Transverse colon (tissue), 4 donors: ENCODE results near the gene TPM1. TPM values are rescaled to one million over a fixed set of nuclear protein-coding genes. Genes with fewer than 3 reads are reported as not detected.

Experiments used
- DNase-seq: peaks from one replicate; pipeline ENCODE4 v3.0.0-alpha.2; 2019
- H3K27ac ChIP-seq, 4 donors: fragments of 200-600 bp; sonication (generic); 2 replicates each; pipeline ENCODE4 v1.5.1; 2016 to 2018; ENCODE audit warnings: inconsistent platforms in 4 of 4
- H3K27me3 ChIP-seq: fragments of 200-600 bp; sonication (generic); 2 replicates; pipeline ENCODE4 v1.5.1; 2017; ENCODE audit warnings: inconsistent platforms
- H3K36me3 ChIP-seq, 4 donors: fragments of 200-600 bp; sonication (generic); 2 replicates each; pipeline ENCODE4 v1.5.1; 2017 to 2019; ENCODE audit warnings: inconsistent platforms in 4 of 4
- H3K4me1 ChIP-seq, 4 donors: fragments of 200-600 bp; sonication (generic); 2 replicates each; pipeline ENCODE4 v1.5.1; 2017 to 2020; ENCODE audit warnings: inconsistent platforms in 4 of 4
- H3K4me3 ChIP-seq, 4 donors: fragments of 200-600 bp; sonication (generic); 1 replicate in 1 of 4; 2 replicates in 3 of 4; pipeline versions ENCODE4 v1.5.1 to v1.6.1; 2017 to 2019; ENCODE audit warnings: inconsistent platforms in 4 of 4
- H3K9me3 ChIP-seq, 2 donors: fragments of 200-600 bp; sonication (generic); 2 replicates each; pipeline ENCODE4 v1.5.1; 2017 to 2019; ENCODE audit warnings: inconsistent platforms in 2 of 2
- EP300 ChIP-seq: sonication (generic); formaldehyde crosslinking; IDR thresholded peaks from one replicate; pipeline ENCODE4 v1.6.1; 2017; ENCODE audit warnings: antibody characterized with exemption, low read depth
- POLR2A ChIP-seq: fragments of 450-650 bp; IDR thresholded peaks from one replicate; pipeline ENCODE4 v1.6.1; 2016; ENCODE audit warnings: antibody characterized with exemption, mild to moderate bottlenecking, moderate library complexity
- POLR2AphosphoS5 ChIP-seq, 3 donors: sonication (generic); formaldehyde crosslinking; IDR thresholded peaks; one replicate each; pipeline ENCODE4 v1.6.1; 2016; ENCODE audit warnings: antibody characterized with exemption in 3 of 3
- WGBS, 2 donors: methylation state at CpG; one replicate each; pipeline ENCODE4 v1.1.5; 2018; ENCODE audit warnings: low coverage in 1 of 2; 5-methylcytosine and 5-hydroxymethylcytosine counted together
- in situ Hi-C, 4 donors: fragments of 200-750 bp; cut with MboI; loops; one replicate each; pipeline versions ENCODE4 v1.15.0 to v1.15.1; 2017; ENCODE audit warnings: low sequenced_read_pairs in 3 of 4, low pct_ligation_motif_present in 1 of 4, low pct_unique_long_range_greater_than_20kb in 1 of 4
- intact Hi-C: fragments of 100-400 bp; cut with DNase I; formaldehyde crosslinking; loops from one replicate; pipeline ENCODE4 v1.15.1; 2023; ENCODE audit warnings: low total_unique reads
- total RNA-seq, 4 donors: library from RNA; depleted of rRNA; stranded (reverse); fragments of >200 nt; gene quantifications; one replicate each; pipeline ENCODE4 v1.1.0, GENCODE V29; 2016
- TF ChIP-seq, protein P1 (sequence below), 5 experiments: fragments of 200-600 bp in 3 of 5; fragments of 450-650 bp in 2 of 5; sonication (generic) in 3 of 5; IDR thresholded peaks; 1 replicate in 2 of 5; 2 replicates in 3 of 5; pipeline ENCODE4 v1.5.1; 2016 to 2017; ENCODE audit warnings: antibody characterized with exemption in 5 of 5, inconsistent platforms in 3 of 5, mild to moderate bottlenecking in 2 of 5, moderate library complexity in 1 of 5

TPM1 gene
- total RNA-seq, 4 donors from 2014 or later, result 775 to 2,480 (median 1,140) TPM

DNA sequence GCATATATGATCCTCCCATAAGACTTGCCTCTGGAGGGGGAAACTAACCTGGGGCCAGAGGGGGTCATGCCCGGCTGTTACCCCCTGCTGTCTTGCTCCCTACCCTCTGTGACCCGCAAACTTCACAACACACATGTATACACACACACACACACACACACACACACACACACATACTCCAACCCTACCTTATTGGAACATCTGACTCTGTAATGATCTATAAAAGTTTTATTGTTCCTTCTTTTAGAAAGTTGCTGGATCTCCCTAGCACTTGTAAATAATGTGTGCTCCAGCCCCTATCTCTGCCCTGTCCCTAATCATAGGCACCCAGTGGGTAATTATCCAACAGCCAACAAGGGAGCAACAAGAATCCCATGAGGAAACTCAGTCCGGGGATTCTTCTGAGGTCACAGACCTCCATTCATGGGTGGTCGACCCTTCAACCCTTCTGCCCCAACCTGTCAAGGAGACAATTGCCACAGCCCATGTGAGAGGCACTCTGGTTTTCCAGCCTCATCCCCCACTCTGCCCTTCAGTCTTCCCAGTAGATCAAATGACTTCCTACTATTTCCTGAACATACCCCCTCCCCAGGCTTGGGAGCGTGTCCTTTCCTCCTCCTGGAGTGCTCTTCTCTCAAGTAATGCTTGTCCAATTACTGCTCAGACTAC is 14.0 kb upstream of the TPM1 start:
- no peak for DNase-seq
- in situ Hi-C loops, result loop anchor here in 1 of 4 donors (25.0 kb wide), 1 partner anchor 141 kb away; no protein-coding TSS in a partner anchor
- H3K36me3 ChIP-seq, result no peaks in the 10 kb centered on the region
- H3K4me3 ChIP-seq, result no peak overlapping the region
- H3K27me3 ChIP-seq, result no peaks in the 10 kb centered on the region
- no peaks in the 10 kb centered on the region for H3K9me3 ChIP-seq
- no peak overlapping the region for H3K27ac ChIP-seq
- 53% methylated on average over 4 to 5 of the region's 5 CpGs for WGBS, 2 donors
- TF ChIP-seq EP300, result no peak
- TF ChIP-seq, protein P1, sequence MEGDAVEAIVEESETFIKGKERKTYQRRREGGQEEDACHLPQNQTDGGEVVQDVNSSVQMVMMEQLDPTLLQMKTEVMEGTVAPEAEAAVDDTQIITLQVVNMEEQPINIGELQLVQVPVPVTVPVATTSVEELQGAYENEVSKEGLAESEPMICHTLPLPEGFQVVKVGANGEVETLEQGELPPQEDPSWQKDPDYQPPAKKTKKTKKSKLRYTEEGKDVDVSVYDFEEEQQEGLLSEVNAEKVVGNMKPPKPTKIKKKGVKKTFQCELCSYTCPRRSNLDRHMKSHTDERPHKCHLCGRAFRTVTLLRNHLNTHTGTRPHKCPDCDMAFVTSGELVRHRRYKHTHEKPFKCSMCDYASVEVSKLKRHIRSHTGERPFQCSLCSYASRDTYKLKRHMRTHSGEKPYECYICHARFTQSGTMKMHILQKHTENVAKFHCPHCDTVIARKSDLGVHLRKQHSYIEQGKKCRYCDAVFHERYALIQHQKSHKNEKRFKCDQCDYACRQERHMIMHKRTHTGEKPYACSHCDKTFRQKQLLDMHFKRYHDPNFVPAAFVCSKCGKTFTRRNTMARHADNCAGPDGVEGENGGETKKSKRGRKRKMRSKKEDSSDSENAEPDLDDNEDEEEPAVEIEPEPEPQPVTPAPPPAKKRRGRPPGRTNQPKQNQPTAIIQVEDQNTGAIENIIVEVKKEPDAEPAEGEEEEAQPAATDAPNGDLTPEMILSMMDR (IDR thresholded peaks at IDR 0.05), result no peak
- no peak for TF ChIP-seq POLR2AphosphoS5 (IDR thresholded peaks at IDR 0.05)
- no peak for TF ChIP-seq POLR2A
- peaks cover 0 to 15% (median 0%) of the 10 kb centered on the region in 4 donors for H3K4me1 ChIP-seq
- intact Hi-C loops, result no loop called here

DNA sequence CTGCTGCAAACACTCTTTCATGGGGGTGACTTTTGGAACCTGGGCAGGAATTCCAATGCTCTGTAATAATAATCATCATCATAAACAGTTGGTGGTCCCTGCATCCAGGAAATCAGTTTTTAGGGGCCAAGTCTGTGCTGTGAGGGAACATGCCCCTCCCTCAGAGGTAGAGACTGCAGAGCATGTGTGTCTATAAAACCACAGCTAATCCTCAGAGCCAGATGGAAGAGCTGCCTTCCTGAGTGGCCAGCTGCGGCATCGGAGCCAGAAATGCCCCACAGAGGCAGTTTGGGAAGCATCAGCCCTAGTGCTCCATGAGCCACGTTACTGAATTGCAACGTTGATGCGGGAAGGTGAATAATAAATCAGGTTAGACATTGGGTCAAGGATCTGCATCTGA is 12.9 kb upstream of the TPM1 start:
- H3K36me3 ChIP-seq, result no peaks in the 10 kb centered on the region
- no peaks in the 10 kb centered on the region for H3K9me3 ChIP-seq
- intact Hi-C loops, result no loop called here
- no peak overlapping the region for H3K27ac ChIP-seq
- 65% methylated on average over 5 of the region's 5 CpGs; no CpG with 5 or more reads in 1 of the 2 donors for WGBS, 2 donors
- H3K27me3 ChIP-seq, result no peaks in the 10 kb centered on the region
- DNase-seq, result no peak
- TF ChIP-seq POLR2AphosphoS5 (IDR thresholded peaks at IDR 0.05) (no peak), POLR2A (no peak), EP300 (no peak)
- TF ChIP-seq, protein P1 (IDR thresholded peaks at IDR 0.05), result no peak
- H3K4me1 ChIP-seq, result peaks cover 0 to 15% (median 0%) of the 10 kb centered on the region in 4 donors
- in situ Hi-C loops, result loop anchor here in 1 of 4 donors (25.0 kb wide), 1 partner anchor 142 kb away; no protein-coding TSS in a partner anchor
- H3K4me3 ChIP-seq, result no peak overlapping the region

DNA sequence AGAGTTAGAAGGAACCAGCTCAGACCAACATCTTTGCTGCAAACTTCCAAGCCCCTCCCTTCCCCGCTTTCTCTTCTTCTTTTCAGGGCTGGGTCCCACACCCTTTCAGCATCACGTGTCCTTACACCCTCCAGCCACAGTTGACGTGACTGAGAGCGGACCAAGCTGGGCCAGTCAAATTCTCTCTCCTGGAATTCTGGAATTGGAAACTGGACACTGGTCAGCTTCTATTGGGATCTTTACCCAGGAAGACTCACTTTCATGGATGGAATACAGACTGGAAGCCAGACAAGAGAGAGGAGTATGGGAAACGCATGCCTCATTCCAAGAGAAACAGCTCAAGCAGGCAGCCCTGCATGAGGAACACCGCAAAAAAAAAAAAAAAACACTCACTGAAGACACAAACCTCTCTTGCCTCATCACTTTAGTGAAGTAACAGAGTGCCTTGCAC is 12.4 kb upstream of the TPM1 start:
- Histone ChIP-seq H3K27ac (no peak overlapping the region), H3K36me3 (no peaks in the 10 kb centered on the region), H3K4me1 (peaks cover 0 to 18% (median 0%) of the 10 kb centered on the region in 4 donors), H3K9me3 (no peaks in the 10 kb centered on the region), H3K4me3 (no peak overlapping the region), H3K27me3 (no peaks in the 10 kb centered on the region)
- WGBS, 2 donors, result 65 to 79% methylated on average over 4 to 6 of the region's 6 CpGs
- in situ Hi-C loops (loop anchor here in 1 of 4 donors (25.0 kb wide), 1 partner anchor 143 kb away; no protein-coding TSS in a partner anchor), intact Hi-C loops (no loop called here)
- DNase-seq, result no peak
- TF ChIP-seq POLR2AphosphoS5 (IDR thresholded peaks at IDR 0.05), result no peak
- TF ChIP-seq, protein P1 (IDR thresholded peaks at IDR 0.05), result no peak
- TF ChIP-seq POLR2A, result no peak
- TF ChIP-seq EP300, result no peak

DNA sequence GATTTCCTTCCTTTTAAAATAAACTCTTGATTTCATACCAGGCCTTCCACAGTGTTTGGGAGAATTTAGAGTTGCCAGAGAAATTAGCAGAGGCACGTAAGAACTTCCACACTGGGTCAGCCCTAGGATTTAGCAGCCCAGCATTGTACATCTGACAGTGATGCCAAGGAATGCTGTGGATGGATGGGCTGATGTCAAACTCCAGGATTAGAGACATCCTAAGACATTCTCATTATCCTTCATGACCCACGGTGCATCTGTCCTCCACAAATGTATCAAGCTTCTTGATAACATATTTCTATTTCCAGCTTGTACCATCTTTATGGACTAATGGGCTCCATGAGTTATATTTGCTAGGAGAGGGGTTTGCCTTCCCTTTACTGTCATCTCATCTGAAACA is 8.0 kb upstream of the TPM1 start:
- Histone ChIP-seq H3K36me3 (no peaks in the 10 kb centered on the region), H3K4me3 (no peak overlapping the region), H3K27ac (no peak overlapping the region), H3K4me1 (peaks cover 0 to 35% (median 4%) of the 10 kb centered on the region in 4 donors), H3K9me3 (no peaks in the 10 kb centered on the region), H3K27me3 (no peaks in the 10 kb centered on the region)
- TF ChIP-seq, protein P1 (IDR thresholded peaks at IDR 0.05), result no peak
- no peak for TF ChIP-seq POLR2A
- no peak for TF ChIP-seq POLR2AphosphoS5 (IDR thresholded peaks at IDR 0.05)
- TF ChIP-seq EP300, result no peak
- intact Hi-C loops, result no loop called here
- DNase-seq, result no peak
- in situ Hi-C loops, result loop anchor here in 1 of 4 donors (25.0 kb wide), 1 partner anchor 147 kb away; no protein-coding TSS in a partner anchor
- 78 to 83% methylated on average over 1 to 2 of the region's 2 CpGs for WGBS, 2 donors
